Cerebellar cortex (tissue), 1 donor: ENCODE data around the gene COPS3.

Experiments
- DNase-seq: peaks from one replicate; pipeline ENCODE4 v3.0.0-alpha.2; 2015; ENCODE audit warnings: low spot score

COPS3 gene

GRCh38 chr17:17280613-17281549 lies at the start of gene COPS3:
Gene COPS3 (minus strand): TSS chr17:17281246. CDS start chr17:17281186, 60 bp downstream.
- peak; percentile 99 for DNase-seq

- DNase-seq, result no peak
Observed at GRCh38 chr17:17328251-17328650, 47.2 kb upstream of the COPS3 start.

GRCh38 chr17:17326275-17326875 lies 45.3 kb upstream of the COPS3 start:
- DNase-seq, result no peak

GRCh38 chr17:17325816-17326215 lies 44.8 kb upstream of the COPS3 start:
- no peak for DNase-seq

GRCh38 chr17:17325228-17325627 lies 44.2 kb upstream of the COPS3 start:
- no peak for DNase-seq

GRCh38 chr17:17324616-17325015 lies 43.6 kb upstream of the COPS3 start:
- DNase-seq, result no peak

- no peak for DNase-seq
Observed at GRCh38 chr17:17322516-17323510, 41.8 kb upstream of the COPS3 start.

GRCh38 chr17:17321356-17322025 lies 40.4 kb upstream of the COPS3 start:
- no peak for DNase-seq

- DNase-seq, result no peak
Observed at GRCh38 chr17:17320911-17321220, 39.8 kb upstream of the COPS3 start.

GRCh38 chr17:17320188-17320910 lies 39.3 kb upstream of the COPS3 start:
- no peak for DNase-seq

GRCh38 chr17:17315142-17315821 lies 34.2 kb upstream of the COPS3 start:
- DNase-seq, result no peak

GRCh38 chr17:17314501-17315071 lies 33.5 kb upstream of the COPS3 start:
- DNase-seq, result no peak

- peak; percentile 66 for DNase-seq
Observed at GRCh38 chr17:17313350-17313991, 32.4 kb upstream of the COPS3 start.

- DNase-seq, result no peak
Observed at GRCh38 chr17:17309356-17309755, 28.3 kb upstream of the COPS3 start.

GRCh38 chr17:17305281-17305801 lies 24.3 kb upstream of the COPS3 start:
- peak; percentile 19 for DNase-seq

GRCh38 chr17:17304521-17304985 lies 23.5 kb upstream of the COPS3 start:
- DNase-seq, result no peak

GRCh38 chr17:17303847-17304490 lies 22.9 kb upstream of the COPS3 start:
- no peak for DNase-seq

GRCh38 chr17:17303010-17303846 lies 22.2 kb upstream of the COPS3 start, which contains the start of gene NT5M:
Gene NT5M (plus strand): TSS chr17:17303373. CDS start chr17:17303551, 178 bp downstream.
- peak; percentile 74 for DNase-seq
